OCI-LY1 (cell line): Measurements from ENCODE around the gene CHST5.

Experiments
- CTCF ChIP-seq: fragments of 200-600 bp; sonication (generic), shearing (Covaris generic); IDR thresholded peaks from 2 replicates; pipeline ENCODE4 v1.5.1; 2017; ENCODE audit warnings: mild to moderate bottlenecking, antibody characterized with exemption, low read length, moderate library complexity, mixed read lengths
- EZH2 ChIP-seq: fragments of 200-600 bp; sonication (generic), shearing (Covaris generic); IDR thresholded peaks from 2 replicates; pipeline ENCODE4 v1.8.0; 2017; ENCODE audit warnings: borderline replicate concordance, mixed run types, mild to moderate bottlenecking, antibody characterized with exemption, low read length, moderate library complexity, mixed read lengths

DNA sequence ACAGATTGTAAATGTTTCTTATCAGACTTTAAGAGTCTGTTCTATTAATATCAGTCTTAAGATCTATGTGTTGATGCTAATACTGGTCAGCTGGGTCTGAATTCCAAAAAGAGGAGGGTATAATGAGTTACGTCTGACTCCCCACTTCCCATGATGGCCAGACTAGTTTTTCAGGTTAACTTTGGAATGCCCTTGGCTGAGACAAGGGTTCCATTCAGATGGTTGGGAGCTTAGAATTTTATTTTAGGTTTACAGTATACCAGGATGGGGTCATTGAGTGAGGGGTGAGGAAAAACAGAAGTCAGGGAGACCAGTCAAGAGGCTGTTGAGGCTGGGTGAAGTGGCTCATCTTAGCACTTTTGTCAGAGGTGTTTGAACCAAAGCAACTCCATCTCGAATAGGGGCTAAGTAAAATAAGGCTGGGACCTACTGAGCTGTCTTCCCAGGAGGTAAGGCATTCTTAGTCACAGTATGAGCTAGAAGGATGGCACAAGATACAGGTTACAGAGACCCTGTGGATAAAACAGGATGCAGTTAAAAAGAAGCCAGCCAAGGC, 23.0 kb upstream of the CHST5 start:
- TF ChIP-seq CTCF (no peak), EZH2 (no peak)
